ENCODE data around the gene KIF16B.

Gene KIF16B

GRCh38 chr20:16349523-16350260 is 223.6 kb downstream of the KIF16B start:
- no peak for DNase-seq

DNA sequence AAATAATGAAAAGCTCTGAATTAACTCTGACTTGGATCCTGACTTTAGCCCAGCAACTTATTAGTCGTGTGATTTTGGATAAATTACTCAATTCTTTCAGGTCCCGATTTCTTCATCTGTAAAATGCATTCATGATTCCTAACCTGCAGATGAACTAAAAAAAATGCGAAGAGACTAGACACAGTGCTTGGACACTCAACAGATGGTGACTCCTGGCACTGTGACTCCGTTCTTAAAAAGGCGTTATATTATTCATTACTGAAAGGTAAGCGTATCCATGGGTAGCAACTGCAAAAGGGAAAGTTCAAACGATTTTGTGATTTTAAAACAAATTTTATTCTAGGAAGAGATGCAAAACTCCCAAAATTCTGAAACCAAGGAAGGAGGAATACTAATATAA is 226.3 kb downstream of the KIF16B start:
- no peak for DNase-seq

- DNase-seq = no peak
Observed at GRCh38 chr20:16337707-16338106, 235.5 kb downstream of the KIF16B start.

- DNase-seq = no peak
Observed at GRCh38 chr20:16327606-16328005, 245.6 kb downstream of the KIF16B start.

GRCh38 chr20:16321291-16321690 is 252.0 kb downstream of the KIF16B start:
- no peak for DNase-seq

DNA sequence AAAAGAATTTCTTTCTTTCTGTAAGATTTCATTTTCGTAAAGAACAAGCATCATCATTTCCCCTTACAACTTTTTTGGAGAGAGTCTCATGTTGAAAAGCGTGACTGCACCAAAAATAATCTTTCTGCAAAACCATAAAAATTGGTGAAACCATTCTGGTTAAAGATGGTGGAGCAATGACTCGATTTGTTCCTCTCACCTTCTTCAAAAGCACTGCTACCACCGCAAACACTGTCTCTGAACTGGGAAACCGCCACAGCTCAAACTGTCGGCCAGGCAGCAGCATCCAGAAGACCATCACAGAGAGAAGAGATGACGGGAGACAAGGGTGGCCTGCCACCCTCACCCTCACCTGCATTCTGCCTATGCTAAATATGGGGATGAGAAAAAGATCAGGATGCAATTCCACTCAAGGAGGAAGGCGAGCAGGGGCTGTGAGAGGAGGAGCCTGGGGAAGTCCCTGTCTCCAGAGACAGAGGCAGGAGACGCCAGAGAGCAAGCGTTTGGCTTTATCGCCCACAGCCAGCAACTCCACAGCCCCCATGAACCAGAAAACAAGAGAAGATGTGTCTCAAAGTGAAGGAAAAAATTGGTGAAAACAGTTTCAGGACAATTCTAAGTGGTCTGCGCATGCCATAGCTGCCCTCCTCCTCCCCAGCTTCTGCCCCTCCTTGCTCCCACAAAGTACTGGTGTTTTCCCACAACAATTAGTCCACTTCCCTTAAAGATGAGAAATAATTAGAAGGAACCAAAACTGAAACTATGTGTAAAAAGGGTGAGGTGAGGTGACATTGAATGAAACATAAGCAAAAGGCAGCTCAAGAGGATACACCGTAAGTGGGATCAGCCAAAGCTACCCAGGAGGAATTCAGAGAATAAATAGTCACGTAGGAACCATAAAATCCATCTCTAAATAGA is 255.5 kb downstream of the KIF16B start:
- DNase-seq = no peak

- no peak for DNase-seq
Observed at GRCh38 chr20:16316513-16316912, 256.7 kb downstream of the KIF16B start.

DNA sequence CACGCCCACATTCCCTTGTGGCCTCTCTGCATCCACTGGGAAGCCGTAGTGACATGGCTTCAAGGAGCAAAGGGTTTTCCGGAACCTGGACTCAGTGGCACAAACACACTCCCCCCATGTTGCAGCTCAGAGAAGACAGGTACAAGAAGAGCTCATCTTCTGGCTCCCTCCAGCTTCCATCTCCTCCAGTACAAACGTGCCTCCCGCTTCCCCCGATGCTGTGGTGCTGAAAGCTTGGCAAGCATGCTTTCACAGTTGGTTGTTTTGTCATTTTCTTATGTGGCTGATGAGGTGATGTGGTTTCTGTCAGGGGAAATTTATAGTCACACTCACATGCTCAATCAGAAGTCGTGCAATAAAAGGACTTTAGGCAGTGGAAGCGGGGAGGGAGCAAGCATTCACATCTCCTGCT is 258.5 kb downstream of the KIF16B start:
- DNase-seq = no peak

DNA sequence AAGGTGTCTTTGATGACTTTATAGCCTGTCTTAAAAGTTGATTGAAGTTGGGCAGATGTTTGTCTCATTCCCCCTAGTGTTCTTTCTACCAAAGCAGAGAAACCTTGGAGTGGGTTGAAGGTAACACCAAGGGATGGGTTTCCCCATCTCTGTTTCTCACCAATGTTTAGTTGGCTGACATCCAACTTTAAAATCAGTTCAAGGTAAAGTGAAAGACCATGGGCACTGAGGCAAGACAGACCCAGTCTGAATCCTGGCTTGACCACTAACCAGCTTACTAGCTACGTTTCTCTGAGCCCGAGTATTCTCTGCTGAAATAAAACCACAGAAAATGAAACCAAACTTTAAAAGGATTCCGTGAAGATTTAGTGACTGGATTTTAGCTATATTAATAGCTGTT is 258.9 kb downstream of the KIF16B start:
- no peak for DNase-seq

GRCh38 chr20:16313917-16314316 is 259.3 kb downstream of the KIF16B start:
- DNase-seq = no peak

DNA sequence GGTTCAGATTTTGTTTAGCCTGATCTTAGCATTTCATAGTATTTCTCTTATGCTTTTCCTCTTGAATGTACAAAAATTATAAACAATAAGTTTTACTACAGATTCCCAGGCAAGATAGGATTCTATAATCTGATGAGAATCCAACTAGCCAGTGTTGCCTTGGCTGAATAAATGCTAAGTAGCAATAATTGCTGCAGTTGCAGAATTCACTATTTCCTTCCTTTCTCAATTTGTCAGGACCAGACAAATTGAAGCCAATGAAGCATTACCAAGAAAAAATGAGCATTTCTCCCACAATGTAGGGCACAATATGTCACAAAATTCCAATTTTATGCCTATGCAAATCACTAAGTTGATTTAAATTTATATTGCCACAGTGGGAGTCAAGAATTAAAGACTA is 260.2 kb downstream of the KIF16B start:
- no peak for DNase-seq

- DNase-seq = no peak
Observed at GRCh38 chr20:16311756-16312155, 261.5 kb downstream of the KIF16B start.

DNA sequence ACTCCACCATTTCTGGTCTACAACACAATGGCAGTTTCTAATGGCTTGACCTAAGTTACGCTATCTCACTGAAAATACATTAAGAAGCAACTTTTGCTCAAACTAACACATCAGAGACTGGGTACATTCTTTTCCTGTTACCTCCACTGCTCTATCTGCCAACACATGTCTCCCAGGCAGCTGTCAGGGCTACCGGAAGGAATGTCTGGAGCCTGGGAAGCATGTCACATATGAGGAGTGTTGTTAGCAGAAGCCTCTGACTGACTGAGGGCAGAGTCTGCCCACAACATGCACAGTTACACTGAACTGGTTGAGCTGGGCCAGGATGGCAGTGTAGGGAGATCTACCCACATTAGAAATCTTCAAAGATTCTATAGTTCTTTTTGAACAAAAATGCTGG is 264.5 kb downstream of the KIF16B start:
- DNase-seq = no peak

- DNase-seq = no peak
Observed at GRCh38 chr20:16302818-16303217, 270.4 kb downstream of the KIF16B start.

DNA sequence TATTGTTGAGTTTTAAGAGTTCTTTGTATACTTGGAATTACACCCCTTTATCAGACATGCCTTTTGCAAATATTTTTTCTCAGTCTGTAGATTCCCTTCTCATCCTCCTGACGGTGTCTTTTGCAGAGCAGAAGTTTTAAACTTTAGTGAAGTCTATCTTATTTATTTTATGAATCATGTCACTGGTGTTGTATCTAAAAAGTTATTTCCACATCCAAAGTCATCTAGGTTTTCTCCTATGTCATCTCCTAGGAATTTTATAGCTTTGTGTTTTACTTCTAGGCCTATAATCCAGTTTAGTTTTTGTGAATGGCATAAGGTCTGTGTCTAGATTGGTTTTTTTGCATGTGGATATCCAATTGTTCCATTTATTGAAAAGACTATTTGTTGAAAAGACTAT is 271.3 kb downstream of the KIF16B start:
- DNase-seq = no peak

DNA sequence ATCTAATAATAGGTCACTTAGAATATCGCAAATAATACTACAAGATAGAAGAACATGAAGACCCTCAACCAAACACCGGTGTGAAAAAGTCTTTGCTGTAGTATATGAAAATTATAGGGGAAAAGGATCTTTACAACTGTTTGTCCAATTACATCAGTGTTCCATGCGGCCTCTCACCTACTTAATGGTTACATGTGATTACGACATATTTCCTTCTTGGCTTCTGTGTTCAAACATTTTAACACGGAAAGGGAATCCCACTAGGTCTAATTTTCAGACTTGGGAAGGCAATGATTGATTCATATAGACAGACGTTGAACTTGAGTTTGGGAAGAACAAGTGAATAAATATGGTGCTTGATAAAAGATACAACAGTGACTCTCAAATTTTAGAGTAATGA is 273.4 kb downstream of the KIF16B start:
- no peak for DNase-seq

DNA sequence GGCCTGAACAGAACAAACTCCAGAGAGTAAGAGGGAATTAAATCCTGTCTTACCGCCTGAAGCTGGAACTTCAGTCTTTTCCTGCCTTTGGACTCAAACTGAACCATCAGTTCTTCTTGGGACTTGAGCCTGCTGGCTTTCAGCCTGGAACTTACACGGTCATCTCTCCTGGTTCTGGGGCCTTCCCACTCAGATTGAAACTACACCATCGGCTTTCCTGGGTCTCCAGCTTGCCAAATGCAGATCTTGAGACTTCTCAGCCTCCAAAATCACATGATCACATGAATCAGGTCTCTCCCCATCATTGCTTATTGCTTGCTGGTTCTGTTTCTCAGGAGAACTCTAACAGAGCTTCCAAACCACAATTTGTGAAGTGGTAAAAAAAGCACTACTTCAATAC is 276.3 kb downstream of the KIF16B start:
- DNase-seq = no peak

DNA sequence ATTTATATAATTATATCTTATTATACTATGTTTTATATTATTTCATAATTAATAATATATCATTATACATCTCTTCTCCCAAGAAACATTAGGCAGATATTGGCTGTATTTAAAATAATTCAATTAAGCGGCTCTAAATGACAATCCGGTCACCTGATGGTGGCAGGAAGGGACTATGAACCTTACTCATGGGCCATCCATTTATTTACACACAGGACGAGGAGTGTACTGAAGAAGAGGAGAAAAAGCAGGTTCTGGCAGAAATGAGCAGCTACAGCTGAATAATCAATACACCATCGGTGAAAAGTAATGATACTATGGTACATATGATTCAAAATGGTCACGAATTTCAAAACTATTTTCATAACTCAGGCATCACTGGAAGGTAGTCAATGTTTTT is 277.7 kb downstream of the KIF16B start:
- no peak for DNase-seq

DNA sequence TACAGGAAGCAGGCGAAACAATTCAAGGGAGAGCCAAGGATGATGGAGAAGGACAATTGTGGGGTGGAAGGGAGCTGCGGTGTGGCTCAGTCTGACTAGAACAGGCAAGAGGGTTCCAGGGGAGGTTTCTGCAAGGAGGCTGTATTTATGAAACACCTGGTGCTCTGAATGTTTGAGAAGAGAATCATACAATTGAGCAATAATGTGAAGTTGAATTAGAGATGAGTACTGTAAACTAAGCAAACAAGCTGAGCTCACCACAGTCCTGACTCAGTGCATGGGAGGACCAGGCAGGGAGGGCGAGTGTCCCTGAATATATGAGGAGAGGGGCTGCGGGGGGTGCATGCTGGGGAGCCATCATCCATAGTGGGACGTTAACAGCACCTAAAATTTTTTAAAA is 279.7 kb downstream of the KIF16B start:
- no peak for DNase-seq

DNA sequence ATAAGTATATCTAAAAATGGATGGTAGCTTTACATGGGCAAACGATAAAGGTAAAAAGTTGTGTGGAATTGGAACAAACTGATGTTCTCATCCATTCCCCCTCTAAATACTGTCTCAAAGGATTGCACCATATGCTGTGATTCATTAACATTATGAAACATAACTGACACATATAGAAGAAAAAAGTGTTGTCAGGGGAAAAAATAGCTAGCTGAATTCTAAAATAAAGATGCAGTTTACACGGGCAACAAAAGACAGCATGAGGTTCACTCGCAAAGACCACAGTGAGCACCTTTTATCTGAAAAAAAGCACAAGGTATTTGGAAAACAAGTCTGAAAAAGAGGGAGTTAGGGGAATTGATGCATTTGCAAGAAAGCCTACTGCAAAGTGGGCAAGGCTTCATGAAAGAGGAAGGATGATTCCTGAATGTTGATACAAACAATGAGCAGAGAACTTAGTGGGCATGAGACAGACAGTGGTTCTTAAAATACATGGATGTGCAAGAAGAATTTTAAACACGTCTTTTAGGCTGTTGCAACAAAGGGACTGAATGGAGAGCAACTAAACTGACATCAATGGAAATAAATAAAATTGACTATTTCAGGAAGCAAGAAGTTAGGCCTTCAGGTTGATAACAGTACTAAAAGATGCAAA is 280.9 kb downstream of the KIF16B start:
- DNase-seq = no peak

DNA sequence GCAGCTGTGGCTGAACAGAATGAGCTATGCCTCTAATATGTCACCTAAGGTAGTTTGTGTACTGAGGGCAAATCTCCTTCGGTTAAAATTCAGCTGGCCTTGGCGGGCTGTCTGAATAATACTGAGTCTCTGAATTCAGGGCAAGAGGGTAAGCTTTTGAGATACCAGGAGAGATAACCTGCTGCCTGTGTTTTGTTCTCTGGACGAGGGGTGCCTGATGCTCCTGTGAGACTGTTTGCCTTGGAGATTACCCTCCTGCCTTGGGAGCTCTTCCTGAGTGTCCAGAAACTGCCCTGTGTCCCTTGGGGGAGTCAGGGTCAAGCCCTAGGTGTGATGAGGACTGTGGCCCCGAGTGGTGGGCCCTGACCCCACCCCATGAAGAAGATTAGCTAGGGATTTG is 282.9 kb downstream of the KIF16B start:
- DNase-seq = no peak

DNA sequence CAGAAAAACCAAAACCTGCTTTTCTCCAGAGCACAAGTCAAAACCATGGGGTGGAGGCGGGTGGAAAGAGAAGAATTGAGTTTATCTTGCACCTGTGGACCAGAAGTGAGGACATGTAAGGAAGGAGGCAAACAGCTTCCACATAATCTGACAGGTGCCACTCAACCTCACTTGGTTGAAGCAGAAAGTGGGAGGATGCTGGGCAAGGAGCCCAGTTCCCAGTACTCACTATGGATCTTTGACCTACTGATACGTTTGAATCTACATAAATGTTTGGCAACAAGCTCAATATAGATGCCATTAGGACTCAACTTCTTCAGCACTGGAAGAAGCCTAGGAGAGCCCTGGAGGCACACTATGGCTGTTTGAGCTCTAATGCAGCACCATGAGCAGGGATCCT is 285.5 kb downstream of the KIF16B start:
- no peak for DNase-seq

DNA sequence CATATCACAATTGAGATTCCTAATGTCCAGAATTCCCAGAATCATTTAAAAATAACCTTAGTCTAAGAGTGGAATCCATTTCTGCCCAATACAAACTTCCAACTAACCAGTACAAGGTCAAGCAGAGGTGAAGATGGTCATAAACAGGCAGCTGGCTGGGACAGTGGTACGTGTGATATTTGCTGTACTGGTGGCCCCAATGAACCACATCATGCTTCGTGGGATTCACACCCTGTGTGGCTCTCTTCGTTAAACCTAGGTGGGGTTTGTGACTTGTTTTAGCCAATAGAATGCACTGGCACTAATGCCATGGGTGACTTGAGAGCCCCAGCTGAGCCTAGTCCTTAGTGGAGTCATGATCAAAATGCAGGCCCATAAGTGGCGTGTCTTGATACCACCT is 286.6 kb downstream of the KIF16B start:
- DNase-seq = no peak

Measured in activated CD4-positive, alpha-beta T cell treated with anti-CD3 and anti-CD28 coated beads for 1 hour (primary cell).